Ovary (tissue), 9 donors: Measurements from ENCODE around the gene INPP5A. TPM values are rescaled to one million over a fixed set of nuclear protein-coding genes. Genes with fewer than 3 reads are reported as not detected.
A peak's percentile ranks its signal among the peaks of the same experiment; 100 is the strongest.

Source experiments
- DNase-seq, 5 donors: peaks; one replicate each; pipeline ENCODE4 v3.0.0-alpha.2; 2019 to 2020
- H3K27ac ChIP-seq, 2 donors: fragments of 200-600 bp; one replicate each; pipeline versions ENCODE4 v1.5.1 to v1.8.0; 2019 to 2022
- H3K27me3 ChIP-seq: fragments of 200-600 bp; one replicate; pipeline ENCODE4 v1.8.0; 2022
- H3K36me3 ChIP-seq: fragments of 200-600 bp; sonication (generic); one replicate; pipeline ENCODE4 v1.5.1; 2019
- H3K4me1 ChIP-seq: one replicate; pipeline ENCODE4 v1.8.1; 2013; ENCODE audit warnings: mild to moderate bottlenecking, moderate library complexity; ENCODE audit not compliant: insufficient read depth
- H3K4me3 ChIP-seq: fragments of 200-600 bp; sonication (generic); one replicate; pipeline ENCODE4 v1.5.1; 2017
- H3K9me3 ChIP-seq, 2 donors: fragments of 200-600 bp in 1 of 2; sonication (generic) in 1 of 2; one replicate each; pipeline versions ENCODE4 v1.5.1 to v1.8.1; 2013 to 2019; ENCODE audit warnings: mild to moderate bottlenecking in 1 of 2, moderate library complexity in 1 of 2
- CTCF ChIP-seq, 3 donors: fragments of 450-650 bp in 2 of 3; fragments of 200-600 bp in 1 of 3; IDR thresholded peaks; one replicate each; pipeline versions ENCODE4 v1.5.1 to v1.8.0; 2016 to 2022; ENCODE audit warnings: antibody characterized with exemption in 3 of 3, mild to moderate bottlenecking in 1 of 3
- EP300 ChIP-seq: sonication (generic); formaldehyde crosslinking; IDR thresholded peaks from one replicate; pipeline ENCODE4 v1.6.1; 2017; ENCODE audit warnings: antibody characterized with exemption
- POLR2A ChIP-seq: fragments of 450-650 bp; IDR thresholded peaks from one replicate; pipeline ENCODE4 v1.6.1; 2017; ENCODE audit warnings: antibody characterized with exemption, mild to moderate bottlenecking, moderate library complexity
- WGBS, 3 donors: extraction: QIAGEN DNeasy Blood & Tissue Kit in 1 of 3; methylation state at CpG; one replicate each; pipeline versions ENCODE4 v1.1.5 to v1.1.7; 2013 to 2017; 5-methylcytosine and 5-hydroxymethylcytosine counted together
- intact Hi-C, 4 donors: fragments of 100-400 bp; cut with DNase I; formaldehyde crosslinking; loops; one replicate each; pipeline versions ENCODE4 v1.11.0 to v1.15.1; 2022 to 2023
- polyA plus RNA-seq, 2 donors: library from polyadenylated mRNA; stranded (reverse); fragments of 200-250 nt in 1 of 2; fragments of 350-450 nt in 1 of 2; fragmentation: Illumina TruSeq in 1 of 2; extraction: RNeasy Lipid Tissue Mini Kit (QIAGEN cat#74804) in 1 of 2; gene quantifications; one replicate each; pipeline ENCODE4 v1.2.3, GENCODE V29; 2013 to 2014
- total RNA-seq, 7 donors: library from RNA; depleted of rRNA in 2 of 7; stranded (reverse); fragments of >200 nt in 2 of 7; fragmentation: NEBNext Ultra II Directional in 3 of 7; extraction: Animal tissue kit (Norgen Biotek cat#: 25700) in 3 of 7; gene quantifications; one replicate each; pipeline versions ENCODE4 v1.1.0 to v1.2.4, GENCODE V29; 2016 to 2023
- donor health status: DM: no; HTN: no; CAD: no; lungs with moderate emphysema.
- donor health status: DM: no; HTN: no; CAD: no.
- donor health status: Bipolar disorder and iron deficiency.
- donor health status: DM: yes; HTN: yes; CAD: no.
- donor health status: DM: no; HTN: no; CAD: no.
- donor health status: DM: yes; HTN: yes; CAD: no.

INPP5A gene
- total and polyA plus RNA-seq, 9 donors: 19.8 to 41.2 (median 35.3) TPM

- intact Hi-C loops: no loop called here
- H3K4me3 ChIP-seq: no peak overlapping the region
- H3K36me3 ChIP-seq: no peaks in the 10 kb centered on the region
- WGBS, 3 donors: 48 to 58% (median 56%) methylated on average over 8 of the region's 8 CpGs
- H3K27ac ChIP-seq: no peak overlapping the region
- no peaks in the 10 kb centered on the region for H3K27me3 ChIP-seq
- TF ChIP-seq EP300 (no peak), CTCF (IDR thresholded peaks at IDR 0.05) (no peak)
- no peaks in the 10 kb centered on the region for H3K9me3 ChIP-seq
- peaks cover 13% of the 10 kb centered on the region for H3K4me1 ChIP-seq
- DNase-seq: peak in 3 of 5 donors; percentile 25 to 43 (median 42)
Observed at GRCh38 chr10:132605390-132605789, 67.8 kb downstream of the INPP5A start.

DNA sequence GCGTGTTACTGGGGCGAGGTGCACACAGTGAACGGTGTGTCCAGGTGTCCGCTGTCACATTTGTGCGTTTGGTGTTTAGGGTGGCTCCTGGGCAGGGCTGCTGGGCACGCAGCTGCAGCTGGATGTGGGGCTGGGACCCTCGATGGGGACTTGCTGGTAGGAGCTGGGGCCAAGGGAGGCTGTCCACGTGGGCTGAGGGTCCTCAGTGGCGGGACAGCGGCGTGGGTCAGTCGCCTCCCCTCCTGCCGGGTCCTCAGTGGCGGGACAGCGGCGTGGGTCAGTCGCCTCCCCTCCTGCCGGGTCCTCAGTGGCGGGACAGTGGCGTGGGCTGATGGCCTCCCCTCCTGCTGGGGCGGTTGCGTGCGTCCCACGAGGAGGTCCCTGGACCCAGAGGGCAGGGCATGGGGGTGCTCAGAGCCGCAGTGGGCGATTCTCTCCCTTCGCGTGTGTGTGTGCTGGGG is 68.5 kb downstream of the INPP5A start:
- peak in 1 of 5 donors; percentile 26 for DNase-seq

DNA sequence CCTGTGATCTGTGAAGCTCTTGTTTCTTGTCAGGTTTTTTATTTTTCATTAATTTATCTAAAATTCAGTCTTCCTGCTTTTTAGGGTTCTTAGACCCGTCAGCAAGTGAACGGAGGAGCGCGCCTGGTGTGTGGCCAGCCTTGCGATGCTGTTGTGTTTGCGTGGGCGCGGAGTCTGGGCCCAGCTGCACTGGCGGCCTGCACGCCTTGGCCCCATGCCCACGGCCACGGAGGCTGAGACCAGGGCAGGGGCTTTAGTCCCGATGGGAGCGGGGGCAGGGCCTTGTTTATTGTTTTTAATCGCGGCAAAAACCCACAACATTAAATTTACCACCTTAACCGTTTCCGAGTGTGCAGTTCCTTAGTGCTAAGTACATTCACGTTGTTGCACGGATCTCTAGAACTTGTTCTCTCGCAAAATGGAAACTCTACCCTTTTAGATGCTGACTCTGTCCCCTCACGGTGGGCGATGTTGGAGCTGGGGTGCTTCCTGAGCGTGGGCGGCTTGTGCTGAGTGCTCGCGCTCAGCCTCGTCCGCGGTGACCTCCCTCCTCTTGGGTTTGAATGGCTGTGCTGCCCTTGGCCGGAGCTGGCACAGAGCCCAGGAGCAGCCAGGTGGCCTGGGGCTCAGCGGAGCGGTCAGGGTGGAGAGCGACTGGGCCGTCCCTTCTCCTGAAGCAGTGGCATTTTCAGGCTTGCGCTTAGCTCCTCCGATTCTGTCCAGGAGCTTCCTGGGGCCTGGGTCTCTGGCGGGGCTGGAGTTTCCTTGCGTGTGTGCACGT is 69.1 kb downstream of the INPP5A start:
- H3K36me3 ChIP-seq: no peaks in the 10 kb centered on the region
- no peaks in the 10 kb centered on the region for H3K27me3 ChIP-seq
- H3K4me1 ChIP-seq: peaks cover 14% of the 10 kb centered on the region
- peak overlapping the region in 1 of 2 donors; percentile 51 for H3K27ac ChIP-seq
- peak overlapping the region; percentile 8 for H3K4me3 ChIP-seq
- 12 to 14% (median 12%) methylated on average over 40 of the region's 40 CpGs for WGBS, 3 donors
- intact Hi-C loops: no loop called here
- DNase-seq: peak; percentile 76 to 92 (median 84)
- no peaks in the 10 kb centered on the region for H3K9me3 ChIP-seq
- TF ChIP-seq CTCF (IDR thresholded peaks at IDR 0.05): no peak
- no peak for TF ChIP-seq EP300
- TF ChIP-seq POLR2A: no peak

More for the DNA sequence above, 68.5 kb downstream of the INPP5A start:
- Histone ChIP-seq H3K36me3 (no peaks in the 10 kb centered on the region), H3K9me3 (no peaks in the 10 kb centered on the region), H3K27ac (peak overlapping the region in 1 of 2 donors; percentile 51), H3K4me3 (no peak overlapping the region), H3K4me1 (peaks cover 13% of the 10 kb centered on the region), H3K27me3 (no peaks in the 10 kb centered on the region)
- no peak for TF ChIP-seq POLR2A
- no peak for TF ChIP-seq EP300
- TF ChIP-seq CTCF (IDR thresholded peaks at IDR 0.05): no peak
- 17 to 37% (median 20%) methylated on average over 26 to 28 of the region's 28 CpGs for WGBS, 3 donors
- intact Hi-C loops: no loop called here

- TF ChIP-seq CTCF (IDR thresholded peaks at IDR 0.05): no peak
- no peak for TF ChIP-seq EP300
- no peak for TF ChIP-seq POLR2A
- peak in 2 of 5 donors; percentile 30 to 43 for DNase-seq
- intact Hi-C loops: no loop called here
- WGBS, 3 donors: 85 to 92% (median 86%) methylated on average over 20 of the region's 20 CpGs
- Histone ChIP-seq H3K27me3 (no peaks in the 10 kb centered on the region), H3K27ac (no peak overlapping the region), H3K36me3 (no peaks in the 10 kb centered on the region), H3K9me3 (no peaks in the 10 kb centered on the region), H3K4me1 (peaks cover 22% of the 10 kb centered on the region), H3K4me3 (no peak overlapping the region)
Observed at GRCh38 chr10:132607491-132607890, 69.9 kb downstream of the INPP5A start.
